Natural killer cell (primary cell): ENCODE measurements around the gene ELN. TPM values are rescaled to one million over a fixed set of nuclear protein-coding genes. Genes with fewer than 3 reads are reported as not detected.

ENCODE experiments used
- ATAC-seq, 3 donors: fragments of 150-1000 bp in 2 of 3; fragments of 200-7000 bp in 1 of 3; cut with Tn5 transposase; 1 replicate in 1 of 3; 2 replicates in 2 of 3; pipeline ENCODE4 v1.10.0; 2021; ENCODE audit warnings: mild to moderate bottlenecking in 2 of 3, moderate library complexity in 2 of 3
- DNase-seq, 2 donors: peaks; one replicate each; pipeline versions ENCODE4 v3.0.0 to v3.0.0-alpha.2; 2013 to 2021; ENCODE audit warnings: mixed read lengths in 1 of 2
- H3K27ac ChIP-seq: one replicate; pipeline ENCODE4 v1.5.1; 2013; ENCODE audit warnings: mild to moderate bottlenecking, low read length
- H3K27me3 ChIP-seq: one replicate; pipeline ENCODE4 v1.6.1; 2013; ENCODE audit warnings: low read length; ENCODE audit not compliant: control insufficient read depth, insufficient read depth
- H3K36me3 ChIP-seq: one replicate; pipeline ENCODE4 v1.6.1; 2013; ENCODE audit warnings: low read length; ENCODE audit not compliant: control insufficient read depth, insufficient read depth
- H3K4me1 ChIP-seq: one replicate; pipeline ENCODE4 v1.6.1; 2013; ENCODE audit warnings: low read length; ENCODE audit not compliant: control insufficient read depth, insufficient read depth
- H3K4me3 ChIP-seq: one replicate; pipeline ENCODE4 v1.5.1; 2013; ENCODE audit warnings: low read length
- H3K9me3 ChIP-seq: one replicate; pipeline ENCODE4 v1.6.1; 2013; ENCODE audit warnings: low read length; ENCODE audit not compliant: control insufficient read depth, insufficient read depth
- H3K27ac Mint-ChIP-seq, 2 donors: one replicate each; pipeline ENCODE4 v1.8.0; 2022; ENCODE audit warnings: mild to moderate bottlenecking in 2 of 2, mixed read lengths in 2 of 2, moderate library complexity in 1 of 2
- H3K27me3 Mint-ChIP-seq, 2 donors: one replicate each; pipeline ENCODE4 v1.8.0; 2022; ENCODE audit warnings: low read depth in 2 of 2, mixed read lengths in 2 of 2
- H3K36me3 Mint-ChIP-seq: one replicate; pipeline ENCODE4 v1.8.0; 2022; ENCODE audit warnings: mixed read lengths
- H3K4me1 Mint-ChIP-seq, 2 donors: one replicate each; pipeline ENCODE4 v1.8.0; 2022; ENCODE audit warnings: mixed read lengths in 2 of 2
- H3K4me3 Mint-ChIP-seq: one replicate; pipeline ENCODE4 v1.8.0; 2022; ENCODE audit warnings: mild to moderate bottlenecking, moderate library complexity, mixed read lengths
- H3K9me3 Mint-ChIP-seq, 2 donors: one replicate each; pipeline ENCODE4 v1.8.0; 2022; ENCODE audit warnings: mixed read lengths in 2 of 2
- WGBS: methylation state at CpG from one replicate; pipeline ENCODE4 v1.1.7; 2013; ENCODE audit warnings: missing lambda C conversion rate; ENCODE audit not compliant: insufficient coverage; 5-methylcytosine and 5-hydroxymethylcytosine counted together
- intact Hi-C: fragments of 100-400 bp; cut with micrococcal nuclease; formaldehyde crosslinking; loops from one replicate; pipeline ENCODE4 v1.14.2; 2022
- total RNA-seq, 4 donors: library from RNA; stranded (reverse); fragments of 120-200 nt in 1 of 4; gene quantifications; one replicate each; pipeline versions ENCODE4 v1.2.3 to v1.2.4, GENCODE V29; 2013 to 2022
- TF ChIP-seq, protein P1 (sequence below): fragments of 200-600 bp; IDR thresholded peaks from one replicate; pipeline ENCODE4 v1.8.0; 2022; ENCODE audit warnings: antibody characterized with exemption

ELN gene
- total RNA-seq, 3 donors from 2014 or later (not counting 1 experiment from before 2014, with no cell fraction given), result 0.75 TPM; not detected in 2

DNA sequence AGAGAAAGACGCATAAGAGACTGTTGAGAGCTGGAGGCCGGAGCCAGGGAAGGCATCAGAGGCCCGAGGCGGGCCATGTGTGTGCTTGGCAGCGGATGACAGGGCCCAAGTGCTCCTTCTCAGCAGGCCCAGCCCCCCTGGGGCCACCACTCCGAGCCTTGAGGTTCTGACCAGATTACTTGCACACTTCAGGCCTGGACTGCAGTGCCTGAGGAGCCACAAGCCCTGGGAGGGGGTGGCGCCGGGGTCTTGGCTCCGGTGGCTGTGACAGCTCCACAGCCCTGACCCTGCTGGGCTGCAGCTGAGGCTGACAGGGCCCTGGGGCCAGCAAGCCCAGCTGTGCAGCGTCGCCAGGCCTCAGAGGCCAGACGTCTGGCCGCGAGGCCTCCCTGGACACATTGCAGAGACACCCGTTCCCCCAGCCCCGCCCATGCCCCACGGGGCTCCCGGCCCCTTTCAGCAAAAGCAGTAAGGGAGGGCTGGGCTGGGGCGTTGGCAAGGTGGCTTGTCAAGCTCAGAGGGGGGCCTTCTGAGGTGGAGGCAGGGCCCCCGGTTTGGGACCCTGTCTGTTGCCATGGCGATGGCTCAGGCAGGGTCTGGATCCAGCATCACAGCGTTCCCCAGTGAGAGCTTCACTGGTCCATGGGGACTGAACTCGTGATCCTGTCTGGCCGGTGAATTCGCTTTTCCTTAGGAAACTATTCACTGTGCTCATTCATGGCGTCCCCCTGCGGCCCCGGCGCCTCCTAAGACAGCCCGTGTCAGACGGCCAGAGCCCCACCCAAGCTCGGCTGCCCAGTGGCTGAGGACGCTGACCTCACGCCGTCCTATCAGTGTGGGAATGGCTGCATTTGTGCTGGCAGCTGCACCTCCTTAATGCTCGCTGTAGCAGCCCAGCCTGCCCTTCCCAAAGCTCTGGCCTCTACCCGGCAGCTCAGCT lies 5.7 kb downstream of the ELN start:
- Mint-ChIP-seq H3K27ac (no peak overlapping the region), H3K27me3 (peaks cover 18 to 23% of the 10 kb centered on the region in 2 donors), H3K9me3 (no peaks in the 10 kb centered on the region), H3K4me1 (peaks cover 8 to 13% of the 10 kb centered on the region in 2 donors), H3K36me3 (no peaks in the 10 kb centered on the region), H3K4me3 (no peak overlapping the region)
- WGBS, result 90% methylated on average over 37 of the region's 37 CpGs
- H3K4me1 ChIP-seq, result no peaks in the 10 kb centered on the region
- DNase-seq (no peak), ATAC-seq (no peak)
- no peaks in the 10 kb centered on the region for H3K36me3 ChIP-seq
- TF ChIP-seq, protein P1, sequence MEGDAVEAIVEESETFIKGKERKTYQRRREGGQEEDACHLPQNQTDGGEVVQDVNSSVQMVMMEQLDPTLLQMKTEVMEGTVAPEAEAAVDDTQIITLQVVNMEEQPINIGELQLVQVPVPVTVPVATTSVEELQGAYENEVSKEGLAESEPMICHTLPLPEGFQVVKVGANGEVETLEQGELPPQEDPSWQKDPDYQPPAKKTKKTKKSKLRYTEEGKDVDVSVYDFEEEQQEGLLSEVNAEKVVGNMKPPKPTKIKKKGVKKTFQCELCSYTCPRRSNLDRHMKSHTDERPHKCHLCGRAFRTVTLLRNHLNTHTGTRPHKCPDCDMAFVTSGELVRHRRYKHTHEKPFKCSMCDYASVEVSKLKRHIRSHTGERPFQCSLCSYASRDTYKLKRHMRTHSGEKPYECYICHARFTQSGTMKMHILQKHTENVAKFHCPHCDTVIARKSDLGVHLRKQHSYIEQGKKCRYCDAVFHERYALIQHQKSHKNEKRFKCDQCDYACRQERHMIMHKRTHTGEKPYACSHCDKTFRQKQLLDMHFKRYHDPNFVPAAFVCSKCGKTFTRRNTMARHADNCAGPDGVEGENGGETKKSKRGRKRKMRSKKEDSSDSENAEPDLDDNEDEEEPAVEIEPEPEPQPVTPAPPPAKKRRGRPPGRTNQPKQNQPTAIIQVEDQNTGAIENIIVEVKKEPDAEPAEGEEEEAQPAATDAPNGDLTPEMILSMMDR, result no peak
- no peak overlapping the region for H3K4me3 ChIP-seq
- intact Hi-C loops, result no loop called here
- H3K27me3 ChIP-seq, result peaks cover 10% of the 10 kb centered on the region
- no peak overlapping the region for H3K27ac ChIP-seq
- no peaks in the 10 kb centered on the region for H3K9me3 ChIP-seq

DNA sequence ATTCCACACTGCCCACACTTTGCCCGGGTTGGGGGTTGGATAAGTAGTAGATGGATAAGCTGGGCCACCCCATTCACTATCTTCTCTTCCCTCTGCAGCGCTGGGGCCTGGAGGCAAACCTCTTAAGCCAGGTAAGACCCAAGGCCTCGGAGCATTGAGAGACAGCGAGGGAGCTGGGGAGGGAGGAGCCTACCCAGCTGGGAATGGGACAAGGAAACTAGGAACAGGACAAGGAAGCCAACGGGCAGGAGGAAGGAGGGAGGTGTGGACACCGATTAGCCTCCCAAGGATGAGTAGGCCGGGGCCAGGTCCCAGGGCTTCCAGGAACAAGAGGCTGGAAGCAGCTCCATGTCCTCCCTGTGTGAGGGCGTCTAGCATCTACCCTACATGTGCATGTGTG lies 9.6 kb downstream of the ELN start:
- Mint-ChIP-seq H3K9me3 (no peaks in the 10 kb centered on the region), H3K4me1 (no peaks in the 10 kb centered on the region), H3K27me3 (no peaks in the 10 kb centered on the region), H3K36me3 (no peaks in the 10 kb centered on the region), H3K4me3 (no peak overlapping the region), H3K27ac (no peak overlapping the region)
- intact Hi-C loops, result no loop called here
- Histone ChIP-seq H3K4me1 (no peaks in the 10 kb centered on the region), H3K36me3 (no peaks in the 10 kb centered on the region), H3K27me3 (no peaks in the 10 kb centered on the region), H3K9me3 (no peaks in the 10 kb centered on the region), H3K27ac (no peak overlapping the region), H3K4me3 (no peak overlapping the region)
- no peak for DNase-seq
- ATAC-seq, result no peak
- TF ChIP-seq, protein P1, result no peak
- 84% methylated on average over 7 of the region's 8 CpGs for WGBS

DNA sequence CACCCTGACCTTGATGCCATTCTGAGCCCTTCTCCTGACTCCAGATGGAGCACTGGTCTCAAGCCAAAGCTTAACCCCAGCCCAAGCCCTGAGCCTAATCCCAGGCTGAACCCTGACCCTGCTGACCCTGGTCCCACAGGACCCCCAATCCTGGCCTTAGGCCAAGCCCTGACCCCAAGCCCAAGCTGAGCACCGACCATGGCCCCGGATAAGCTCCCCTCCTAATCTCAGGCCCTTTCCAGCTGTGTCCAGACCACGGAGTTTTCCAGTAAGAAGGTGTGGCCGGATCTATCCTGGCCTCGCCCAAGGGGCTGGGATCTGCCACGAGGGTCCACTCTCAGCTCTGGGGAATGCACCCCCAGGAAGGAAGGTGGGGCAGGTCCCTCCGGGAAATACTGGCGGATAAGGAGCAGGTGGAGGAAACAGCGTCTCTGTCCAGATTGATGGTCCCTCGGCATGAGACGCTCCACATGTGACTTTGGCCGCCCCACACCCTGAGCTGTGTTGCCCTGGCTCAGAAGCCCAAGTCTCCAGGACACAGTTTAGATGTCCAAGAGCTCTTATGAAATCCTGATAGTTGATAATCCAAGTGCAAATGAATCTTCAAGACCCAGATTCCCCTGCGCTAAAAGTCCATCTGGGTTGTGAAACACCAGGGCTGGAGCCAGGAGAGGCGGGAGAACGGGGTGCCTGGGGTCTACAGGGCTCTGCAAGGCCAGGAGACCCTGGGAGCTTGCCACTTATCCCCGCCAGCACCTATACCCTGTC lies 10.4 kb downstream of the ELN start:
- Mint-ChIP-seq H3K27me3 (no peaks in the 10 kb centered on the region), H3K9me3 (no peaks in the 10 kb centered on the region), H3K4me3 (no peak overlapping the region), H3K27ac (no peak overlapping the region), H3K36me3 (no peaks in the 10 kb centered on the region), H3K4me1 (no peaks in the 10 kb centered on the region)
- intact Hi-C loops, result no loop called here
- H3K9me3 ChIP-seq, result no peaks in the 10 kb centered on the region
- 89% methylated on average over 16 of the region's 16 CpGs for WGBS
- no peak for DNase-seq
- TF ChIP-seq, protein P1, result no peak
- H3K4me1 ChIP-seq, result no peaks in the 10 kb centered on the region
- H3K4me3 ChIP-seq, result no peak overlapping the region
- H3K27me3 ChIP-seq, result no peaks in the 10 kb centered on the region
- no peak overlapping the region for H3K27ac ChIP-seq
- no peaks in the 10 kb centered on the region for H3K36me3 ChIP-seq
- no peak for ATAC-seq
